GM19397 (cell line): ENCODE results near the gene SREBF1.

Source experiments
- ATAC-seq: cut with Tn5 transposase; IDR thresholded peaks from one replicate; pipeline ENCODE4 v1.9.1; 2021; ENCODE audit warnings: mild to moderate bottlenecking, moderate library complexity; ENCODE audit not compliant: unreplicated experiment

SREBF1 gene

DNA sequence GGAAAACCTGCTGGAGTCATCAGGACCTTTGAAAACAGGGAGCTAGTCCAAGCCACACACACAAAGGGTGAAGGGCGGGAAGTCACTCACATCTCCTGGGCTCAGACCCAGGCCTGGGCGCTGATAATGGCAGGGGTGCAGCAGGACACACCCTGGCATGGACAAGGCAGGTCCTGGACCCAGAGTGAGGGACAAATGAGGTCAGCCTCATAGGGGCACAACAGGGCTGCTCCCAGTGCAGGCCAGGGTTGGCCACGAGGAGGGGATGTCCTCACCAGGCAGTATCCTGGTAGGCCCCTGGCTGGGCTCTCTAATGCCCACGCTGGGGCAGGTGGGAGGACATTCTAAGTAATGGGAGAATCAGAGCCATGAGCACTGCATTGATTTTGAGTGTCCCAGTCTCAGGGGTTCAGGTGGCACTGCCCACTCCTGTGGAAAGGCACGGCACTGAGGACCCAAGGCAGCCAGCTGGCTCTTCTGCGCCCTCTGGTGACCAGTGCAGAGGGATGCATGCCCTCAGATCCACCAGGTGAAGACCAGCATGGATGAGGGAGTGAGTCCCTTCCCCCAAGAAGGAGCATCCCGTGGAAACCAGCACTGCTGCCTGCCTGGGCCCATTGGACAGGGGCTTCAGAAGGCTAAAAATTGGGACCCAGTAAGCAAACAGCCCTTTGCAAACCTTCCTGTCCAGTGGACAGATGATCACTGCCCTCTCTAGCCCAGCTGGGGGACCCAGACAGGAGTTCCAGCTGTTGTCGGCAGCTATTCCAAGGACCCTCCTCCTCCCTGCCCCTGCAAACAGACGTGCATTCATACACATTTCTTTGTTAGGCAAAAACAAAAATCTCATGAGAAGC, 23.4 kb upstream of the SREBF1 start:
- ATAC-seq, result no peak

DNA sequence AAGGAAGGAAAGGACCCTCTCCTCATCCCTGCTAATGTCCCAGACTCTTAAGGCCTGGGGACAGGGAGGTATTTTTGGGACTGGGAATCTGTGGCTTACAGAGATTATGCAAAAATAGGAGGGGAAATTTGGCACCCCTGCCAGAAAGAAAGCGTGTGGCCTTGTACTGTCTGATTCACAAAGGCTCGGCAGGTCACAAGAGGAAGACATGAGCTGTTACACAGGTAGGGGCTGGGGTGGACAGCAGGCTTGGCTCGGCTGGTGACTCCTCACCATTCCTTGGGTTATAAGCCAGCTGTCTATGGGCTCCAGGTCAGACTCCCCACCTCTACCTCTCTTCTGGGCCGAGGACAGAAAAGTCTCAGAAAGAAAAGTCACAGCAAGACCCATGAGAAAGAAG, 20.7 kb upstream of the SREBF1 start:
- no peak for ATAC-seq

DNA sequence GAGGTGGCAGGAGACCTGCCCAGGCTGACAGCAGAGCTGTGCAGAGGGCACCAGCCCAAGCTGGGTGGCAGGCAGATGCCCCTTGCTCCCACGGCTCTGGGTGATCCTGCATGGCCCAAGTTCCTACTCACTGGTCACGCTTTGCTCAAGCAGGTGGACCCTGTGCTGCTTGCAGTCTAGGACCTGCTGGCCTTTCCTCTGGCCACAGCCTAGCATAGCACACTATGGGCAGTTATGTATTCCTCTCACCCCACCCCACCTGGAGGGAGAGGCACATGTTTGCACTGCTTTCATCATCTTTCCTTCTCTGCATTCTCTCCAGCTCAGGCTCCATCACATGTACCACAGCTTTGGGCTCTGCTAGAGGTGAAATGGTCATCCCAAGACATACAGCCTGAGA, 19.6 kb upstream of the SREBF1 start:
- ATAC-seq, result no peak

GRCh38 chr17:17855976-17856375, 19.2 kb upstream of the SREBF1 start:
- no peak for ATAC-seq

DNA sequence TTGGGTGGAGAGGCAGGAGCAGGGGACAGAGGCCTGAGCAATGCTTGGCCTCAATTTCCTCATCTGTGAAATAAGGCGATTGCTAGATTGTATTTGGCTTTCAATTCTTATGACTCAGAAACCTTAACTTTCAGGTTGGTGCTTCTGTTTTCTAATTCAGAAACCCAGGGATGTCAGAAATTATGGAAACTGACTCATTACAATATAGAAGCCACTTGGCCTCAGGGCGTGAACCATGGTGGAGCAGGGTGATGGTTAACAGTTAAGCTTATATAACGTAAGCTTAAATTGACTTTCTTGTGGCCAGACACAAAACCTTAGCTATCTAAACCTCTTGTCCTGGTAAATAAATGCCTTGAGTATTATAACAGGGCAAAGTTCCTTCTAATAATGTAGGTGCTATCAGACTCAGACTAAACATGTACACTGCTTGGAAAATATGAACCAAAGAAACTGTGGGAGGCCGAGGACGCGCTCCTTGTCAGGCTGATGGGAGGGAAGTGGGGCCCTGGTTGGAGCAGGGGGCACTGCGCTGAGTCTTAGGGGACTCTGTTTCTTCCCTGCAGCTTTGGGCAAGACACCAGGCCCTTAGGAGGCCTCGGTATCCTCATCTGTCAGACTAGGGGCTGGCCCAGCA, 17.1 kb upstream of the SREBF1 start:
- ATAC-seq, result no peak

DNA sequence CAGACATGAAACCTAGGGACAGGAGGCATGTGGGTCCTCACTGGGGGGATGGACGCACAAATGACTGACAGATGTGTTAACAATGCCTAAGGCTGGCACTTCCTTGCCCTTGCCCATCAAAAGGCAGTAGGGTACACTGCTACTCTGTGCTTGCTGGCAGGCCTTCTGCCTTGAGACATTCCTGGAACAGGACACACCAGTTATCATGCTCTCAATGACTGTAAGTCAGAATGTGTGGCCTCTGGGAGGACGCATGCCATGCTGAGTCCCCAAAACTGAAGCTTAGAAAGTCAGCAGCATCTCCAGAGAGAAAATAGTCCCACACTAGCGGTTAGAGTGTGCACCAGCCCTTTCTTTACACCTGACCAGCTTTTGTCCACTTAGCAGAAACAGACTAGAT, 16.1 kb upstream of the SREBF1 start:
- no peak for ATAC-seq

DNA sequence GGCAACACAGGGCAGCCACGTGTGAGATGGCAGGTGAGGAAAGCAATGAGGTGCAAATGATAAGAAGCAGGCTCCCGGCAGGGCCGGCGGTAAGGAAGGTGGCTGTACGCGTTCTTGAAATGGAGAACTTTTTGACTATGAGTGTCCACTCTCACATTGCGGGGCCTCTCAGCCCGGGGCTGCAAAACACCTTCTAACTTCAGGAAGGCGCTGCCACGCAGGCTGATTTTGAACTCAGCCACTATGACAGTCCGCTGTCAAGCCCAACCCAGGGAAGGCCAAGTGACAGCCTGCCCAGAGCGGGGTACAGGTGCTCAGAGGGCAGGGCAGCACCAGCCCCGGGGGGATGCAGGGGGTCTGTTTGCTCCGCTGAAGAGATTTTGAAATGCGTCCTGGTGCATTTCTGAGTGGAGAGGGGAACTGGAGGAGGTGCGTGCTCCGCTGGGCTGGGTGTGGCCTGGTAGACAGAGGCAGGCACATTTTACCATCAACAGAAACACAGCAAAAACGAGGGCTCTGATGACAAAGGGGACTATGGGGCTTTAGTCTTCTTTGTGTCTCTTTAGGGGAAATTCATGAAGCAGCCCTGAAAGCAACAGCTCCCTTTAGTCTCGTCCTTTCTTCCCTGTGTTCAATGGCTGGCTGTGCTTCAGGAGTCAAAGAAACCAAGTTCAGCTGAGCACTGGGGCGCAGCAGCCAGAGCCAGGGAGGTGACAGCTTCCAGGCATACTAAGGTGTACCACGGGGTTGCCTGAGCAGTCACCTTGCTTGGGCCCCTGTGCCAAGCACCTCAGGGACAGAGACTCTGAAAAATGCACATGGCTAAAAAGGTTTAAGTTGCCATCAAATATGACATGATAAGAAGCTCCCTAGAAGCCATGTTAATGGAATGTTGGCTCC, 14.6 kb upstream of the SREBF1 start:
- no peak for ATAC-seq

DNA sequence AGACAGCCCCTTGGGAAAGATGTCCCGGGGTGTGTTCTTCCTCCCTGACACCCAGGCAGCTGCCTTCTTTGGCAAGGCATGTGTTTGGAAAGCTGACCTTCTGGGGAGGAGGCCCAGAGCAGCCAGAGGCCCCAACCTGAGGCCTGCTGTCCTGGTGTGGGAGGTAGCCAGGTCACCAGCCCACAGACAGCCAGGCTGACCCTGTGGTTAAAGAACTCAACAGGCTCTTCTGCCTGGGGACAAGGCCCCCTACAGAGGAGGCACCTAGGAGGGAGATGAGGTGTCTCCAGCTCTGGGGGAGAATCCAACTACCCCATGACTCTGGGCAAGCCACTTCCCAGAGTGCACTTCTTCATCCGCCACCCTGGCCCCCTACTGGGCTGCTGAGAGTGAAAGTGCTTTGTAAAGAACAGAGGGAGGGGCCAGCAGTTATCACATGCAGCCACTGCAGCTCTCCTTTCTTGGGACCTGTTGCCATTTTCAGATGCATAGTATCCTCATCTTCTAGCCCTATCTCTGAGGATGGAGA, 13.1 kb upstream of the SREBF1 start:
- no peak for ATAC-seq

DNA sequence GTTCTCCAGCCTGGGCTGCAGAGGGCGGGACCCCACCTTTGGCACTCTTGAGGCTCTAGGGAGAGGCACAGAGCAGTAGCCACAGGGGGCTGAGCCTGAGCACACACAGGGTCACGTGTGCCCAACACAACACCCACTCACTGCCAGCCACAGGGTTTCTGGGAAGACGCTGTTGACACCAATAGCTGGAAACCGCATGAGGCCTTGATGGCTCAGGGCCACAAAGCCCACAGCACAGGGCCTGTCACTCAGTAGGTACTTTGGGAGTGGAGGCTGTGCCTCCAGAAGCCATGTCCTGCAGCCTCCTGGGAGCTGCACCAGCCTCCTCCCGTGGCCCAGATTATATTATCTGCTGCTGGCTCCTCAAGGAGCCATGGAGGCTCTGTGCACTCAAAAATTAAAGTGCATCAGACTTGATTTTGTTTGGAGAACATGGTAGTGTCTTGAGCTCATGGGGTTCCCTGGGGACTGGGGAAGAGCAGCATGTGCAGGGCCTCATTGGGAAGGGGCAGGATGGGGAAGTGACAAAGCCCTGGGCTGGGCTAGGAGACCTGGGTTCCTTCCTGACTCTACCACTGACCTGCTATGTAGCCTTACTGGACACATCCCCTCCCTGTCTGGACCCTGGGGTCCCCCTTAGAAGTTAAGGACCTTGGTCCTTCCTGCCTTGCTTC, 12.5 kb upstream of the SREBF1 start:
- no peak for ATAC-seq

GRCh38 chr17:17848311-17849082, 11.7 kb upstream of the SREBF1 start:
- no peak for ATAC-seq

DNA sequence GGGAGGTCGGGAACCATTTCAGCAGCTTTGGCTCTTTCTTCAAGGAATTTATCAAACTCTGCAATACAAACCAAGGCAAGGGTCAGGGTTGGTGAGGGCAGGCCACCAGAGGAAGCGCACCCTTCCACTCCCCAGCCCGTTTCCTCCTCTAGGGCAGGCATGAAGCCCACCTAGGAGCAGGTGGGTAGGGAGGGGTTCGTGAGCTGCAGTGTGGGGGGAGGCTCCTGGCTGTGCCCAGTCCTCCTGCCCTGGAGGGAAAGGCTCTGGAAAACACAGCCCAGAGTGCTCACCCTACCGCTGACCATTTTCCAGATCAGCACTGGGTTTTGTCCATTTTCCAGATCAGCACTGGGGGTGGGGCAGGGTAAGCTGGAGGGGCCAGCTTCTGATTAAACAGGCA, 10.9 kb upstream of the SREBF1 start:
- ATAC-seq, result no peak

GRCh38 chr17:17847118-17847689, 10.4 kb upstream of the SREBF1 start:
- no peak for ATAC-seq

DNA sequence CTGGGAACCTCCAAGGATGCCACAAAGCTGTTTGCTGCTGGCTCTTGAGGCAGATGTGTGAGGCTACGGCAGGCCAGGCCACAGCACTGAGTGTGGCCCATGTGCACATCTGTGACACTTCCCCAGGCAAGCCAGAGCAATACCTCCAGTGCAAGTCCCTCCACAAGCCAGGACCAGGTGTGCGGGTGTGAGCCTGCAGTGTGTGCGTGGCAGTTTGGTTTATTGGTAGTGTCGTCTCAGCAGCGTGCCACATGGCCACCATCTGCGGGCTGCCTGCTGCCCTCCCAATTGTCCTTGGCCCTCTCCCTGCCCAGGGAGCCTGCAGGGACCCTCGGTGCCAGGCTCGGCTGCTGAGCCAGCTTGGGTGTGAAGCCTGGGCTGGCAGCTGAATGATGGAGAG, 9.9 kb upstream of the SREBF1 start:
- no peak for ATAC-seq

DNA sequence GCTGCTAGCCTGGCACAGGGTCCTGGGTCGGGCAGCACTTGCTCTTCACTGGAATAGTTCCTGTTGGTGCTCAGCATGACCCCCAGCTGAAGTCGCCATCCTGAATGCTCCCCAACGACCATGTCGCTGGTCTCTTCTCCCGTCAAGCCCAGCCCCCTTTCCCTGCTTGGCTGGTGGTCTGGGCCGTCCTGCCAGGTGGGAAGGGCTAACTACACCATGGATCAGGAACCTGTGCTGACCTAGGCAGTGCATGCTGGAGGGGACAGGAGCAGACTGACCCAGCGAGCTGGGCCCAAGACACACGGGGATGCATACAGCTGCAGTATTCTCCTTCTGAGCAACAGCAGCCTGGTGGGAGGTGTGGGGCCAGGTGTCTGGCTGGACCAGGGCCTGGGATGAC, 9.2 kb upstream of the SREBF1 start:
- ATAC-seq, result no peak

- ATAC-seq, result no peak
These were observed 8.4 kb upstream of the SREBF1 start for GRCh38 chr17:17845046-17845775.

DNA sequence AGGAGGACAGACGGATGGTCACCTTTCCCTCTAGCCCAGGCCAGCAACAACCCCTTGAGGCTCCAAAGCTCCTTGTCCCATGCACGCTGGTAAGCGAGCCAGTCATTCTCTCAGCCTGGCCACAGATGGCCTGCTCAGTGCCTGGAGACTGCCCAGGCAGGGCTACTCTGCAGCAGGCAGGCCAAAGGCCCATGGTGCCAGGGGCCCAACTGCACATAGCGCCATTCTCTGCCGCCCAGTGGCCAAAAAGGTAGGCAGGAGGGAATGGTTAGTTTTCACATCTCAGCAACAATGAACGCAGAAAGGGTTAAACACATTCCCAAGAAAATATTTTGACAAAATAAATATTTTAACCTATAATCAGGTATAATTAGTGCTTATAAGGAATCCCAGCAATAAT, 7.7 kb upstream of the SREBF1 start:
- no peak for ATAC-seq

- no peak for ATAC-seq
These were observed 7.3 kb upstream of the SREBF1 start for GRCh38 chr17:17844079-17844478.

DNA sequence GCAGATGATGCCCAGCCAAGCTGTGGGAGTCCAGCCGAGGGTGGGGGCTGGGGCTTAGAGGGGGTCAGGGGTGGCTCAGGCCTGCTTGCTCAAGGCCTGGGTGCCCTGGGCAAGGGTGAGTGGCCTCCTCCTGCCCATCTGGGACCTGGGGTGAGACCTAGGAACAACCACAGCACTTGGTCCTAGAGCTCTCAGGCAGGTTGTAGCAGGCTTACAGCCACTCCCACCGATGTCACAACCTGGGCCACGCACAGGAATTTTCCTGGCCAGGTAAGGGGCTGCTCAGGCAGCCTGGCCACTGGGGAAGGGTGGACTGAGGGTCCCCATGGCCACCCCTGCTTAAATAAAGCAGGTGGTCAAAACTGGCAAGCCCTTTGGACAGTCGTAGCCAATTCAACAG, 6.3 kb upstream of the SREBF1 start:
- ATAC-seq, result no peak
